Stomach (tissue), 4 donors: ENCODE measurements around the gene GORASP1.

Experiments used
- EP300 ChIP-seq: sonication (generic); formaldehyde crosslinking; IDR thresholded peaks from one replicate; pipeline ENCODE4 v1.6.1; 2017; ENCODE audit warnings: antibody characterized with exemption
- POLR2A ChIP-seq, 4 donors: fragments of 450-650 bp; IDR thresholded peaks; one replicate each; pipeline ENCODE4 v1.6.1; 2016; ENCODE audit warnings: antibody characterized with exemption in 4 of 4, control low read depth in 2 of 4, mild to moderate bottlenecking in 1 of 4, moderate library complexity in 1 of 4
- TF ChIP-seq, protein P1 (sequence below), 7 experiments: fragments of 450-650 bp in 4 of 7; fragments of 200-600 bp in 3 of 7; sonication (generic) in 3 of 7; IDR thresholded peaks; one replicate each; pipeline ENCODE4 v1.5.1; 2016 to 2019; ENCODE audit warnings: antibody characterized with exemption in 7 of 7, control low read depth in 2 of 7, mild to moderate bottlenecking in 1 of 7

DNA sequence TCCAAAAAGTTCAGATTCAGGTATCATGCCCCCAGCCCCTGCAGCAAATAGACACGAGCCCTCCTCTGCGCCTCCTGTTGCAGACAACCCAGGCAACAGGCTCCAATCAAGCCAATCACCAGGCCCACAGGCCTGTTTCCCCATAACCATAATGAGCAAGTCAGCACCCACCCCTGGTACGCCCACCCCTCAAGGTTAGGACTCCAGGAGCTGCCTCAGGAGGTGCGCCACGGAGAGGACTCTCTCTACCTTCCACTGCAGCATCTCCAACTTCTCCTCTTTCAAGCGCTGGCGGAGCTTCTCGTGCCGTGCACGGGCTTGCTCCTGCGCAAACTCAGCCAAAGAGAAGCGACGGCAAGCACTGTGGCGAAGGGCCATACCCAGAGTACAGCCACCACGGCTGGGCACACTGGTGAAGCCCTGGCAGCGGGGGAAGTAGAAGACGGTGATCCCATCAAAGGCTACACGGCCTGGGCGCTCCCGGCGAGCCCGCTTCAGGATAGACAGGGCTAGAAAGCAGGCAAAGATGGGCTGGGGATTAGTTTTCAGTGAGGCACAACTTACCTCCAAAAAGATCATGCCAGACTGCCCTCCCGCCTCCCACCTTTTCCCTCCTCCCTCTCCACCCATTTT, 37.4 kb upstream of the GORASP1 start:
- TF ChIP-seq, protein P1, sequence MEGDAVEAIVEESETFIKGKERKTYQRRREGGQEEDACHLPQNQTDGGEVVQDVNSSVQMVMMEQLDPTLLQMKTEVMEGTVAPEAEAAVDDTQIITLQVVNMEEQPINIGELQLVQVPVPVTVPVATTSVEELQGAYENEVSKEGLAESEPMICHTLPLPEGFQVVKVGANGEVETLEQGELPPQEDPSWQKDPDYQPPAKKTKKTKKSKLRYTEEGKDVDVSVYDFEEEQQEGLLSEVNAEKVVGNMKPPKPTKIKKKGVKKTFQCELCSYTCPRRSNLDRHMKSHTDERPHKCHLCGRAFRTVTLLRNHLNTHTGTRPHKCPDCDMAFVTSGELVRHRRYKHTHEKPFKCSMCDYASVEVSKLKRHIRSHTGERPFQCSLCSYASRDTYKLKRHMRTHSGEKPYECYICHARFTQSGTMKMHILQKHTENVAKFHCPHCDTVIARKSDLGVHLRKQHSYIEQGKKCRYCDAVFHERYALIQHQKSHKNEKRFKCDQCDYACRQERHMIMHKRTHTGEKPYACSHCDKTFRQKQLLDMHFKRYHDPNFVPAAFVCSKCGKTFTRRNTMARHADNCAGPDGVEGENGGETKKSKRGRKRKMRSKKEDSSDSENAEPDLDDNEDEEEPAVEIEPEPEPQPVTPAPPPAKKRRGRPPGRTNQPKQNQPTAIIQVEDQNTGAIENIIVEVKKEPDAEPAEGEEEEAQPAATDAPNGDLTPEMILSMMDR (IDR thresholded peaks at IDR 0.05), result no peak
- TF ChIP-seq POLR2A (IDR thresholded peaks at IDR 0.05), result no peak
- no peak for TF ChIP-seq EP300
